PFSK-1 (cell line): ENCODE measurements around the gene ZNF536.

Source experiments
- POLR2AphosphoS5 ChIP-seq: IDR thresholded peaks from 2 replicates; pipeline ENCODE4 v1.6.1; 2012; ENCODE audit warnings: low read depth, mild to moderate bottlenecking, control low read depth, low read length, moderate library complexity
- SIN3A ChIP-seq: IDR thresholded peaks from 2 replicates; pipeline ENCODE4 v1.6.1; 2012; ENCODE audit warnings: mild to moderate bottlenecking, low read length, moderate library complexity, borderline replicate concordance; ENCODE audit not compliant: insufficient read depth
- TAF1 ChIP-seq: IDR thresholded peaks from 2 replicates; pipeline ENCODE4 v1.6.1; 2012; ENCODE audit warnings: low read length, control low read depth, borderline replicate concordance; ENCODE audit not compliant: insufficient read depth
- TF ChIP-seq, protein P1 (sequence below), 2 experiments: IDR thresholded peaks; 2 replicates each; pipeline versions ENCODE4 v1.6.1 to v1.8.0; 2011 to 2012; ENCODE audit warnings: low read depth in 2 of 2, low read length in 2 of 2, control low read depth in 1 of 2, inconsistent platforms in 1 of 2, mild to moderate bottlenecking in 1 of 2, moderate library complexity in 1 of 2; ENCODE audit not compliant: insufficient read depth in 1 of 2

- TF ChIP-seq POLR2AphosphoS5 (no peak), TAF1 (no peak), SIN3A (no peak)
- TF ChIP-seq, protein P1, sequence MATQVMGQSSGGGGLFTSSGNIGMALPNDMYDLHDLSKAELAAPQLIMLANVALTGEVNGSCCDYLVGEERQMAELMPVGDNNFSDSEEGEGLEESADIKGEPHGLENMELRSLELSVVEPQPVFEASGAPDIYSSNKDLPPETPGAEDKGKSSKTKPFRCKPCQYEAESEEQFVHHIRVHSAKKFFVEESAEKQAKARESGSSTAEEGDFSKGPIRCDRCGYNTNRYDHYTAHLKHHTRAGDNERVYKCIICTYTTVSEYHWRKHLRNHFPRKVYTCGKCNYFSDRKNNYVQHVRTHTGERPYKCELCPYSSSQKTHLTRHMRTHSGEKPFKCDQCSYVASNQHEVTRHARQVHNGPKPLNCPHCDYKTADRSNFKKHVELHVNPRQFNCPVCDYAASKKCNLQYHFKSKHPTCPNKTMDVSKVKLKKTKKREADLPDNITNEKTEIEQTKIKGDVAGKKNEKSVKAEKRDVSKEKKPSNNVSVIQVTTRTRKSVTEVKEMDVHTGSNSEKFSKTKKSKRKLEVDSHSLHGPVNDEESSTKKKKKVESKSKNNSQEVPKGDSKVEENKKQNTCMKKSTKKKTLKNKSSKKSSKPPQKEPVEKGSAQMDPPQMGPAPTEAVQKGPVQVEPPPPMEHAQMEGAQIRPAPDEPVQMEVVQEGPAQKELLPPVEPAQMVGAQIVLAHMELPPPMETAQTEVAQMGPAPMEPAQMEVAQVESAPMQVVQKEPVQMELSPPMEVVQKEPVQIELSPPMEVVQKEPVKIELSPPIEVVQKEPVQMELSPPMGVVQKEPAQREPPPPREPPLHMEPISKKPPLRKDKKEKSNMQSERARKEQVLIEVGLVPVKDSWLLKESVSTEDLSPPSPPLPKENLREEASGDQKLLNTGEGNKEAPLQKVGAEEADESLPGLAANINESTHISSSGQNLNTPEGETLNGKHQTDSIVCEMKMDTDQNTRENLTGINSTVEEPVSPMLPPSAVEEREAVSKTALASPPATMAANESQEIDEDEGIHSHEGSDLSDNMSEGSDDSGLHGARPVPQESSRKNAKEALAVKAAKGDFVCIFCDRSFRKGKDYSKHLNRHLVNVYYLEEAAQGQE (IDR thresholded peaks at IDR 0.05; ENCODE audit: insufficient read depth in 1 of 2, low read depth in 2 of 2, low read length in 2 of 2): no peak
Observed at GRCh38 chr19:30350692-30351663, 21.2 kb upstream of the ZNF536 start.
